Activated CD8-positive, alpha-beta memory T cell treated with anti-CD3 and anti-CD28 coated beads, Interleukin-2, amount 50 U/mL, for 1 hour (primary cell): ENCODE results near the gene ZNF12.
"Not testable (repeated sequence)": the region's sequence is repeated elsewhere in the genome, so short reads cannot be mapped to it uniquely, and the experiment has no call there.

Experiments used
- DNase-seq: peaks from one replicate; pipeline ENCODE4 v3.0.0-alpha.2; 2020; ENCODE audit errors: extremely low read depth

ZNF12 gene

GRCh38 chr7:6691609-6692106 is 15.1 kb downstream of the ZNF12 start:
- DNase-seq: no peak

GRCh38 chr7:6691103-6691502 is 15.6 kb downstream of the ZNF12 start:
- no peak for DNase-seq

GRCh38 chr7:6680146-6680545 is 26.6 kb downstream of the ZNF12 start:
- DNase-seq: no peak

- no peak for DNase-seq
Observed at GRCh38 chr7:6675807-6676405, 30.8 kb downstream of the ZNF12 start.

- not testable (repeated sequence) for DNase-seq
Observed at GRCh38 chr7:6670851-6671250, 35.9 kb downstream of the ZNF12 start.

- no peak for DNase-seq
Observed at GRCh38 chr7:6658618-6659345, 48.0 kb downstream of the ZNF12 start.

DNA sequence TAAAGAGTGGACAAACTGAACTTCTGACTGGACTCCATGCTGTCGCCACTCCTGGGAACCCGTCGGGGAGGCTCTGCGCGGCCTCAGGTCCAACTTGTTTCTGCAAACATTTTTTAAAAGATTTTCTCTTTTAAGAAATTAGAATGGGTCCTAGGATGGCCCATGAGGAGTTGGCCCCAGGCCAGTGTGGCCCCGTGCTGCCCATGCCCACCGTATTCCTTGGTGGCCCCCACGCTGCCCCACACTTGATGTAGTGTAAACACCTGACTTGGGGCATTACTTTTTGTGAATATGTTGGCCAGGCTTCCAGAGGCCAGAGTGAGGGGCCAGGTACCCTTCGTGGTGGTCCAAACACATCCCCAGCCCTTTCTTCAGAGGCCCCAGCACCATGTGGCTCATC is 50.3 kb downstream of the ZNF12 start:
- DNase-seq: no peak

DNA sequence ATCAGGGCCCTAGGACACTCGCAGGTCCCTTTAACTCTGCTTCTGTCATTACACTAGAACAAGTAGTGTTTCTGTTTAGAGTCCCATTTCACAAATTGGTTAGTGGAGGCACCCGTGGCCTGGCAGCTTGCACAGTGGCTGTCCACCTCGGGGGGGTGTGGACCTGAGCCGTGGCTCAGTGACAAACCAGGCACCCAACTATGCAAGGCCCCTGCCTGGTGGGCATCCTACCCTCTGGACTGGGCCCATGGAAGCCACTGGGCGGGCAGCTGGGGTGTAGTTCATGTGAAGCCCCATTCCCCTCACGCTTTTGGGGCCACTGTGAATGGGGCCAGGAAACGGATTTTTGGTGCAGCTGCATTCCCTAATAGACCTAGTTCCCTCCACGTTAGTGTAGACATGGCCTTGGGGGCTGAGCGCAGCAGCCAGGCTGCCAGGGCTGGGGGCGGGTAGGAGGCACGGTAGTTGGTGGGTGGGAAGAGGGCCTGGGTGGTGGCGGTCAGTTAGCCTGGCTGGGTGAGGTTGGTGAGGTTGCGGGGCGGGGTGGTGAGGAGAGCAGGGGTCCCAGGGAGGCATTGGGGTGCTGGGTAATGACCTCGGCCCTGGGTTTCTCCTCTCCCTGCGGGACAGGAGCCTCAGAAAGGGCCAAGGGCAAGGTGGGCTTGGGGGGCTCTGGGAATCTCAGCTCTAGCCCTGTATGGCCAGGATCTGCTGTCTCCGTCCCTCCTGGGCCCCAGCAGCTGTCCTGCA is 50.9 kb downstream of the ZNF12 start:
- no peak for DNase-seq

DNA sequence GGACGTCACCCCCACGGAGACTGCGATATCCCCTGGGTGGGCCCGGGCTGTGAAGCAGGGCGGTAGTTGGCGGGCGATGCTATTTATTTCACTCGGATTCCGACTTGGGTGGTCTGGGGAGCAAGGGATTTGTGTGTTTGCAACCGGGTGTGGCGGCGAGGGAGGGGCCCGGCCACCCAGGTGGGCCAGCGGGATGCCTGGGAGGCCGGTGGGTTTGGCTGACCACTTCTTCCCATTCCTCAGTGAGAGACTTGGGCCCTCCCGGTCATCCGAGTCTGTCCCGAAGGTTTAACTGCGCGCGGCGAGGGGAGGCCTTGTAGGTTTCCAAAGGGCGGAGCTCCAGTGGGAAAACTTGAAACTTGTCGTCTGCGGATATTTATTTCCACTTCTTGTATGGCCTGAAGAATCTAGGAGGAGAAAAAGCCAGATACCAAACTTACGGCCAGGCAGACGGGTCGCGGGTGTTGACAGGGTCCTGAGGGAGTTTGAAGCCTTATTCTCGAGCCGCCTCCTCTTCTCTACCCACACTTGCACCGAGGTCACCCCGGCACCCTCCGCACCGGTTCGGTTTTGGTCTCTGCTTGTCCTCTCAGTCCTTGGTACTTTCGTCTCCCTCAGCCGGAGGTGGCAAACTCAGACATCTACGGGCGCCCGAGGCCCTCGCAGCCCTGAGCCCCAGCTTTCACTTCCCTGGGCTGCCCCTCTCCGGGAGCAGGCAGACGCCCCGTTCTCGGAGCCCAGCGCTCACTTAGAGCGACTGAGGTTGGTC is 51.7 kb downstream of the ZNF12 start:
- no peak for DNase-seq

GRCh38 chr7:6654113-6654841 is 52.5 kb downstream of the ZNF12 start:
- no peak for DNase-seq

DNA sequence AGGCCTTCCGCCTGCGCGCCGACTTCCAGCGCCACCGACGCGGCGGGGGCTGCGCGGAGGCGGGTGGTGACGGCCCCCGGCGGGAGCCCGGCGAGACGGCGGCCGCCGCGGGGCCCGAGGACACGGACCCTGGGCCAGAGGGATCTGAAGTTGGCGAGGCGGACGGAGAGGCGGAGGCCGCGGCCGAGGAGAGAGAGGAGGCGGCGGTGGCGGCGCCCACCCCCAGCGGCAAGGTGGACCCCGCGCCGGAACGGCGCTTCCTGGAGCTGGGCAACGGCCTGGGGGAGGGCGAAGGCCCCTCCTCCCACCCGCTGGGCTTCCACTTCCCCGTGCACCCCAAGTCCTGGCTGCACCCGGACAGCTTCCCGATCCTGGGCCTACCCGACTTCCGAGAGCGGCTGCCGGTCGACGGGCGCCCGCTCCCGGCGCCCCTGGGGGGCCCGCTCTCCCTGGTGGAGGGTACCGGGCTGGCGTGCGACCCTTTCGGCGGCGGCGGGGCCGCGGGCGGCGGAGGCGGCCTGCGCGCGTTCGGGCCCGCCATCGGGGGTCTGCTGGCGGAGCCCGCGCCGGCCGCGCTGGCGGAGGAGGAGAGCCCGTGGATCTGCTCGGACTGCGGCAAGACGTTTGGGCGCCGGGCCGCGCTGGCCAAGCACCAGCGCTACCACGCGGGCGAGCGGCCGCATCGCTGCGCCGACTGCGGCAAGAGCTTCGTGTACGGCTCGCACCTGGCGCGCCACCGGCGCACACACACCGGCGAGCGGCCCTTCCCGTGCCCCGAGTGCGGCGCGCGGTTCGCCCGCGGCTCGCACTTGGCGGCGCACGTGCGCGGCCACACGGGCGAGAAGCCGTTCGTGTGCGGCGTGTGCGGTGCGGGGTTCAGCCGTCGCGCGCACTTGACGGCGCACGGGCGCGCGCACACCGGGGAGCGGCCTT is 53.4 kb downstream of the ZNF12 start:
- DNase-seq: no peak

DNA sequence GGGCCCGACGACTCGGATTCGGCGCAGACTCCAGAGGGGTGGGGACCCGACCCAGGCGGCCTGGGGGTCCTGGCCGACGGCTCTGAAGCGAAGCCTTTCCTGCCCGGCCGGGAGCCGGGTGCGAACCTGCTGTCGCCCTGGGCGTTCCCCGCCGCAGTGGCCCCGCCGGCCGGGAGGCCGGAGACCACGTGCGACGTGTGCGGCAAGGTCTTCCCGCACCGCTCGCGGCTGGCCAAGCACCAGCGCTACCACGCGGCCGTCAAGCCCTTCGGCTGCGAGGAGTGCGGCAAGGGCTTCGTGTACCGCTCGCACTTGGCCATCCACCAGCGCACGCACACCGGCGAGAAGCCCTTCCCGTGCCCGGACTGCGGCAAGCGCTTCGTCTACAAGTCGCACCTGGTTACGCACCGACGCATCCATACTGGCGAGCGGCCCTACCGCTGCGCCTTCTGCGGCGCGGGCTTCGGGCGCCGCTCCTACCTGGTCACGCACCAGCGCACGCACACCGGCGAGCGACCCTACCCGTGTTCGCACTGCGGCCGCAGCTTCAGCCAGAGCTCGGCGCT is 54.2 kb downstream of the ZNF12 start:
- DNase-seq: no peak

- DNase-seq: no peak
Observed at GRCh38 chr7:6651851-6652445, 54.8 kb downstream of the ZNF12 start.

GRCh38 chr7:6650521-6651011 is 56.2 kb downstream of the ZNF12 start:
- DNase-seq: no peak

DNA sequence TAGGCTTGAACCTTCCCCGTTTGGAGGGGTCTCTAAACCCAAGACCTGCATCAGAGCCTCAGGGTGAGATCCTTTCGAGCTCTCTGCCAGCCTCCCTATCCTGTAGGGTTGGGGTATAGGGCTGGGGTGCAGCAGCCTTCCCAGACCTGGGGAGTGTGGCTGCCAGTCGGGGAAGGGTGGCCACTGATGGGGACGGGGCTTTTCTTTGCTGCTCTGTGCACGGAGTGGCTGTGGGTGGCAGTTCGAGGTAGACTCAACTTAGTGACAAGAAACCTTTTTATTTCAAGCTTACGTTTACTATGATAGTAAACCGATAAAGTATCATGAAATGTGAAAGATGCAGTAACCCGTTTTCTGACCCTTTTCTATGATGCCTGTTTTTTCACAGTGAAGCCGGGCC is 56.7 kb downstream of the ZNF12 start:
- no peak for DNase-seq

- DNase-seq: no peak
Observed at GRCh38 chr7:6649241-6649961, 57.3 kb downstream of the ZNF12 start.

- DNase-seq: no peak
Observed at GRCh38 chr7:6648815-6649104, 58.0 kb downstream of the ZNF12 start.

DNA sequence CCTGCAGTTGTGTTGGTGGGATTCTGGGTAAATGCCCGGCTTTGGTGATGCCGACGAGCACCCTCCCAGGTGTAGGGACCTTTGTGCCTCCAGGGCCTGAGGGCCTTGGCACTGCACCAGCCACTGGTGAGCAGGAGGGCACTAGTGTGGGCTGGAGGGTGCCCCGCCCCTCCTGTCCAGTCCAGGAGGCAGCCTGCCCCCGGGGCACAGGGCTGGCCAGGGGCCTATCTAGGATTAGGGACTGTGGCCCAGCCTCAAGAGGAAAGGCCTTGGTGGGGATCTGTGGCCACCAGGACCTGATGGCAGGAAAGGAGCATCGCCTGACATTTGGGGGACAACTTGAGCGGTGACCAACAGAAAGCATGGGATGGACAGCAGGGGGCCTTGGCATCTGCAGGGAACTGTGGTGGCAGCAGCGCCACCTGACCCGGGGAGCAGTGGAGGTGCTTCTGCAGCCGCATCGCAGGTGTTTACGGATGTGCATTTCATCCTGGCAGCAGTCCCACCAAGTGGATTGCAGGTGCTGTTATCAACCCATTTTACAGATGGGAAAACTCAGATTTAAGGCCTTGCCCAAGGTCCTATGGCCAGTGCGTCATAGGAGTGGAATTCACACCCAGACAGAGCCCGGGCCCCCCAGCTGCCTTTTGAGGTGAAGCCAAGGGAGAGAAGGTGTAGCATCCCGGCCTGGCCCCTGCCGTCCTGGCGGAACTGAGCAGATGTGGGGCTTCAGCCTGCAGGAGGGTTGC is 58.5 kb downstream of the ZNF12 start:
- no peak for DNase-seq
